Endothelial cell of umbilical vein (primary cell): ENCODE data around the gene RPS6KL1. TPM values are rescaled to one million over a fixed set of nuclear protein-coding genes. Genes with fewer than 3 reads are reported as not detected.

Experiments used
- BruUV-seq: library from RNA; stranded (reverse); fragments of 400-500 nt; replicated peaks from 2 replicates; lab custom pipeline; 2021; lab: Mats Ljungman, UMichigan
- CTCF ChIA-PET: fragments of 300-600, 350-600 bp; sonication (Branson Sonifier 250); formaldehyde crosslinking; loops from one replicate; lab custom pipeline; 2021; ENCODE audit warnings: antibody characterized with exemption, inconsistent platforms; lab: Charles Lee
- POLR2A ChIA-PET: fragments of 300-600, 350-600 bp; sonication (Branson Sonifier 250); formaldehyde crosslinking; loops from one replicate; lab custom pipeline; 2021; ENCODE audit warnings: antibody characterized with exemption, inconsistent platforms; lab: Charles Lee
- DNase-seq: peaks from one replicate; pipeline ENCODE4 v3.0.0-alpha.2; 2011; ENCODE audit warnings: low read depth, low spot score
- FAIRE-seq: peaks from 2 replicates; lab custom pipeline; 2011; peaks lifted over from hg19 to GRCh38; lab: Jason Lieb, UNC
- H2AFZ ChIP-seq: 2 replicates; pipeline ENCODE4 v1.6.0; 2012; ENCODE audit warnings: low read depth, low read length, control low read depth, inconsistent platforms
- H3K27ac ChIP-seq: 2 replicates; pipeline ENCODE4 v1.5.1; 2011; ENCODE audit warnings: low read depth, mild to moderate bottlenecking, control low read depth, low read length, moderate library complexity; ENCODE audit not compliant: insufficient read depth
- H3K27me3 ChIP-seq, 2 experiments: 2 replicates each; pipeline versions ENCODE4 v1.6.0 to v1.6.1; 2011; ENCODE audit warnings: low read length in 2 of 2, mixed read lengths in 1 of 2; ENCODE audit not compliant: control insufficient read depth in 2 of 2, insufficient read depth in 2 of 2
- H3K36me3 ChIP-seq, 2 experiments: 2 replicates in 1 of 2; 3 replicates in 1 of 2; pipeline ENCODE4 v1.5.1; 2011; ENCODE audit warnings: low read length in 2 of 2, mild to moderate bottlenecking in 1 of 2, moderate library complexity in 1 of 2; ENCODE audit not compliant: control insufficient read depth in 2 of 2, insufficient read depth in 2 of 2; ENCODE audit errors: extremely low read depth in 1 of 2
- H3K4me1 ChIP-seq: 3 replicates; pipeline ENCODE4 v1.5.1; 2011; ENCODE audit warnings: mild to moderate bottlenecking, low read length; ENCODE audit not compliant: control insufficient read depth, insufficient read depth; ENCODE audit errors: extremely low read depth
- H3K4me2 ChIP-seq: 2 replicates; pipeline ENCODE4 v1.6.1; 2011; ENCODE audit warnings: low read length, control low read depth, mixed read lengths; ENCODE audit not compliant: insufficient read depth
- H3K4me3 ChIP-seq, 3 experiments: fragments of 200-600 bp in 1 of 3; sonication (generic), shearing (Covaris generic) in 1 of 3; replicated peaks in 1 of 3; 2 replicates each; pipeline ENCODE4 v1.5.1; 2011 to 2016; ENCODE audit warnings: control low read depth in 3 of 3, low read length in 3 of 3, mild to moderate bottlenecking in 2 of 3, inconsistent platforms in 1 of 3, low read depth in 1 of 3, moderate library complexity in 1 of 3; ENCODE audit not compliant: insufficient read depth in 1 of 3
- H3K79me2 ChIP-seq: 2 replicates; pipeline ENCODE4 v1.6.0; 2012; ENCODE audit warnings: low read length, inconsistent platforms; ENCODE audit not compliant: control insufficient read depth, insufficient read depth
- H3K9ac ChIP-seq: replicated peaks from 2 replicates; pipeline ENCODE3; 2011; ENCODE audit warnings: low read length, control low read depth; ENCODE audit not compliant: insufficient read depth; ENCODE audit errors: extremely low read depth
- H3K9me1 ChIP-seq: replicated peaks from 3 replicates; pipeline ENCODE4 v1.6.0; 2011; ENCODE audit warnings: mild to moderate bottlenecking, low read length; ENCODE audit not compliant: control insufficient read depth, insufficient read depth; ENCODE audit errors: extremely low read depth
- H3K9me3 ChIP-seq: replicated peaks from 2 replicates; pipeline ENCODE4 v1.5.1; 2012; ENCODE audit warnings: low read length, inconsistent platforms; ENCODE audit not compliant: control insufficient read depth, insufficient read depth
- H4K20me1 ChIP-seq: replicated peaks from 2 replicates; pipeline ENCODE3; 2011; ENCODE audit warnings: mild to moderate bottlenecking, low read length; ENCODE audit not compliant: control insufficient read depth, insufficient read depth; ENCODE audit errors: extremely low read depth
- CTCF ChIP-seq, 2 donors: IDR thresholded peaks; 1 replicate in 1 of 2; 2 replicates in 1 of 2; pipeline ENCODE4 v1.5.1; 2011; ENCODE audit warnings: low read length in 2 of 2, mild to moderate bottlenecking in 2 of 2, moderate library complexity in 2 of 2, control low read depth in 1 of 2, inconsistent platforms in 1 of 2, low read depth in 1 of 2; ENCODE audit not compliant: insufficient read depth in 1 of 2; ENCODE audit errors: extremely low read depth in 1 of 2
- EZH2 ChIP-seq: IDR thresholded peaks from 2 replicates; pipeline ENCODE4 v1.6.1; 2012; ENCODE audit warnings: borderline replicate concordance, low read depth, mild to moderate bottlenecking, moderate library complexity, low read length, inconsistent platforms; ENCODE audit not compliant: severe bottlenecking
- FOS ChIP-seq: IDR thresholded peaks from 2 replicates; pipeline ENCODE4 v1.6.1; 2011; ENCODE audit warnings: mild to moderate bottlenecking, low read length, moderate library complexity, borderline replicate concordance; ENCODE audit not compliant: insufficient read depth
- GATA2 ChIP-seq: IDR thresholded peaks from 2 replicates; pipeline ENCODE4 v1.7.0; 2011; ENCODE audit warnings: low read depth, mild to moderate bottlenecking, moderate library complexity, mixed read lengths, low read length; ENCODE audit not compliant: insufficient read length, insufficient read depth
- JUN ChIP-seq: IDR thresholded peaks from 2 replicates; pipeline ENCODE4 v1.6.1; 2011; ENCODE audit warnings: borderline replicate concordance, low read depth; ENCODE audit not compliant: insufficient read length, insufficient read depth
- MAX ChIP-seq: IDR thresholded peaks from 2 replicates; pipeline ENCODE4 v1.6.1; 2011; ENCODE audit not compliant: insufficient read depth, insufficient read length
- MYC ChIP-seq: IDR thresholded peaks from one replicate; pipeline ENCODE4 v1.6.1; 2011; ENCODE audit warnings: mild to moderate bottlenecking, low read depth, low read length
- POLR2A ChIP-seq: IDR thresholded peaks from 2 replicates; pipeline ENCODE4 v1.6.1; 2012; ENCODE audit warnings: low read depth, mild to moderate bottlenecking, control low read depth, low read length
- POLR2AphosphoS5 ChIP-seq: IDR thresholded peaks from 2 replicates; pipeline ENCODE4 v1.6.1; 2012; ENCODE audit warnings: low read depth, mild to moderate bottlenecking, control low read depth, low read length, moderate library complexity; ENCODE audit not compliant: insufficient read depth
- dilution Hi-C: fragments of 300-500 bp; cut with MboI; formaldehyde crosslinking; loops from one replicate; pipeline ENCODE4 v1.15.0; 2019; ENCODE audit warnings: low sequenced_read_pairs; ENCODE audit not compliant: extremely low pct_ligation_motif_present
- intact Hi-C: fragments of 100-400 bp; cut with micrococcal nuclease; formaldehyde crosslinking; loops from one replicate; pipeline ENCODE4 v1.10.0; 2022
- polyA plus RNA-seq, 4 experiments: library from polyadenylated mRNA; depleted of rRNA in 3 of 4; stranded (reverse) in 3 of 4; unstranded in 1 of 4; fragments of >200 nt; gene quantifications; 2 replicates each; pipeline versions ENCODE4 v1.2.1 to v1.2.3, GENCODE V29; 2011 to 2012; ENCODE audit warnings: missing spikeins in 1 of 4
- total RNA-seq: library from RNA; stranded (reverse); gene quantifications from 2 replicates; pipeline ENCODE4 v1.2.3, GENCODE V29; 2021

The RPS6KL1 gene
- total and polyA plus RNA-seq, 2 donors (not counting 3 experiments of a cell fraction or from before 2014, with no cell fraction given) = 10.2 to 23.8 TPM

- Histone ChIP-seq H3K9ac (no peak overlapping the region), H3K4me3 (no peak overlapping the region), H2AFZ (no peak overlapping the region), H3K27ac (no peak overlapping the region), H3K9me1 (no peaks in the 10 kb centered on the region), H3K4me2 (no peak overlapping the region), H3K4me1 (peaks cover 7% of the 10 kb centered on the region), H3K79me2 (no peaks in the 10 kb centered on the region), H3K36me3 (no peaks in the 10 kb centered on the region), H4K20me1 (no peaks in the 10 kb centered on the region), H3K9me3 (no peaks in the 10 kb centered on the region), H3K27me3 (no peaks in the 10 kb centered on the region)
- BruUV-seq = no TSS peak
- no peak for TF ChIP-seq POLR2A
- TF ChIP-seq EZH2 = no peak
- no peak for TF ChIP-seq JUN
- no peak for TF ChIP-seq FOS
- TF ChIP-seq MAX = no peak
- no peak for TF ChIP-seq GATA2
- no peak for TF ChIP-seq POLR2AphosphoS5
- TF ChIP-seq CTCF (IDR thresholded peaks at IDR 0.05; ENCODE audit: extremely low read depth in 1 of 2, insufficient read depth in 1 of 2, low read depth in 1 of 2, low read length in 2 of 2) = no peak
- TF ChIP-seq MYC = no peak
- ChIA-PET POLR2A (no interaction called here), CTCF (interaction anchor here (3.5 kb wide), 1 partner anchor 177 kb away, joined by 29 read pairs; no protein-coding TSS in a partner anchor)
- DNase-seq (no peak), FAIRE-seq (no peak)
- intact Hi-C loops = no loop called here
- dilution Hi-C loops = no loop called here
These were observed 10.9 kb downstream of the RPS6KL1 start for GRCh38 chr14:74912111-74912510.
